Measurements from ENCODE around the gene P2RY13.

P2RY13 gene

DNA sequence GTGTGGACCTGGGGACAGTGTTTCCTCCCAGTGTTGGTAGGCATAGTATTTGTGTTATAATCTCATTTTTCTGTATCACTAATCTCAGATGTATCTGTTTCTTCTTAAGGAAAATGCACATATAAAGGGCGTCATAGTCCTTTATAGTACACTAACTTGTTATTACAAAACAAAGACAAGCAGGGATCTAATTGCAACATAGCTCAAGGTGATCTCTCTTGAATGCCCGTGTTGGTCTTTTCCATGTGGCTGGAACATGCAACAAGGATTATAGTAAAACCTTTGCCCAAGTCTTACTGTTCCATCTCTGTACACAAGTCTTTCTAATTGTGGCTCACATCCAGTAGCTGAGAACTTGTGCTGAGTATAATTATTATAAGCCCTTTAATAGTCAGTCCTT is 9.2 kb downstream of the P2RY13 start:
- no peak for DNase-seq (ENCODE audit: low read depth in 2 of 2)

- no peak for DNase-seq (ENCODE audit: low read depth in 2 of 2)
These were observed 9.7 kb downstream of the P2RY13 start for GRCh38 chr3:151319628-151320027.

DNA sequence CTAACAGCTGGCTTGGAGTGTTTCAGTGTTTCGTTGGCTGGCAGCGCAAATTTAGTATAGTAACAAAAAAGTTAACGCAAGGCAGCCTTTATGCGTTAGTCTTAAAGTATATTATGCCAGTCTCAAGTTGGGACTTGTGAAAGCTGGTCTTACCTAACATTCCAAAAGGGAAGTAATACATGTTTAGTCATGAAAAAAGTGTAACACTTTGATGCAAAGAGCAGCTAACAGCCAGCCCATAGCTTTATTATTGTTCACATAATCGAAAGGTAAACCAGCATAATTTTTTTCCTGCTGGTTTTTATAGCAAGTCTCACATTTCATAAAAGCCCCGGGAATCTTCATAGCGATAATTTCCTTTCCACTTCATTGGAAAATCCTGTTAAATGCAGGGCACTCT is 10.4 kb downstream of the P2RY13 start:
- no peak for DNase-seq (ENCODE audit: low read depth in 2 of 2)

DNA sequence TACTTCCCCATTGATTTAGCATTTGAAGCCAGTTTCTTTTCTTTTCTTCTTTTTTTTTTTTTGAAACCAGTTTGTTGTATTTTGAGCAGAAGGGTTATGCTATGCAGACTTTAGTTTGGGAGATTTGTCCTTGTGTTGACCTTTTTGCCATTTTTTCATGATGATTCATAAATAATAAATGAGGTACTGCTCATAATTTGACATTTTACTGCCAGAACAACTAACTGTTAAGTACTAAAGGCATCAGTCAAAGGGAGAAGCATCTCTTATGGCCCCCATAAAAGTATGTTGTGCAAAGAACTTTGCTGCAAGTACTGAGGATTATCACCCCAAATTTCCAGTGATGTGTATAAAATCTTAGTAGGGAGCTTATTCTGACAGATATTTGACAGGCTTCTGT is 11.0 kb downstream of the P2RY13 start:
- peak in 1 of 2 experiments; percentile 51 for DNase-seq (ENCODE audit: low read depth in 2 of 2)

- no peak for DNase-seq (ENCODE audit: low read depth in 2 of 2)
These were observed 12.9 kb downstream of the P2RY13 start, which contains the start of gene GPR87 for GRCh38 chr3:151316267-151316991. GPR87 (minus strand) TSS chr3:151316820; CDS start chr3:151300100, 16,720 bp downstream.

GRCh38 chr3:151315846-151316245 is 13.5 kb downstream of the P2RY13 start:
- no peak for DNase-seq (ENCODE audit: low read depth in 2 of 2)

- DNase-seq (ENCODE audit: low read depth in 2 of 2): no peak
These were observed 14.2 kb downstream of the P2RY13 start for GRCh38 chr3:151315136-151315535.

GRCh38 chr3:151314593-151314992 is 14.8 kb downstream of the P2RY13 start:
- no peak for DNase-seq (ENCODE audit: low read depth in 2 of 2)

DNA sequence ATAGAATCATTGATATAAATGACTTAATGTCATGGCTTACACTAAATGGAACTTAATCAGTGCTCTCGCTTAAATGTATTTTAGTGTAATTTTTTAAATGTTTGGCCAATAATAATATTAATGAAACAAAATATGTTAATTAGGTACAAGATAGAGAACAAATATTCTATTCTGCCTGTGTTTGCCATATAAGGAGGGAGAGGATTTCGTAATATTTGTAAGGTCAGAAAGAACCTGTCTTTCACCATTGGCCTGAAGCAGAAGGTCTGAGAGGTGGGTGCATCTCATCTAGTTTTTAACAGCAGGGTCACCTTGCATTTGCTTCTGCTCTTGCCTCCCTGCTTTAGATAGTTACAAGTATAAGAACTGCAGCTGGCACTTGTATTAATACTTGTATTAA is 15.2 kb downstream of the P2RY13 start:
- no peak for DNase-seq (ENCODE audit: low read depth in 2 of 2)

GRCh38 chr3:151312972-151313371 is 16.4 kb downstream of the P2RY13 start:
- no peak for DNase-seq (ENCODE audit: low read depth in 2 of 2)

DNA sequence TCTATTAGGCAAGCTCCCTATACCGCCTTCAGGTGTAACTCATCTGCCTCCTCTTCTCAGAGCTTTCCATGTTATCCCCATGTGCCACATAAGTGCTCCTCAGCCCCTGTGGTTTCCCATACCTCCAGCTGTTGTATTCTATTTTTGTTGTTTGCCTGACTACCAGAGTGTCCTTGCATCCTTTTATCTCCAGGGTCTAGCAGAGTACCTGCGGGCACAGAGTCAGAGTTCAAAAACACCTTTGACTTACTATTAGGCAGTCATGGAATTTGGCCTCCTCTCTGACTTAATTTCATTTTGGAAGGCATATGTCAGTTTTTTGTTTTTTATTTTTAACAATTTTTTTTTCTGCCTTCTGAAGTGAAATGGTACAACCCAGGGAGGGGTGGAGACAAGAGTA is 19.8 kb downstream of the P2RY13 start:
- no peak for DNase-seq (ENCODE audit: low read depth in 2 of 2)

- no peak for DNase-seq (ENCODE audit: low read depth in 2 of 2)
These were observed 21.5 kb downstream of the P2RY13 start for GRCh38 chr3:151307583-151308488.

- no peak for DNase-seq (ENCODE audit: low read depth in 2 of 2)
These were observed 22.2 kb downstream of the P2RY13 start for GRCh38 chr3:151307131-151307530.

GRCh38 chr3:151306168-151306810 is 23.1 kb downstream of the P2RY13 start:
- DNase-seq (ENCODE audit: low read depth in 2 of 2): no peak

- DNase-seq (ENCODE audit: low read depth in 2 of 2): no peak
These were observed 23.6 kb downstream of the P2RY13 start for GRCh38 chr3:151305775-151306151.

DNA sequence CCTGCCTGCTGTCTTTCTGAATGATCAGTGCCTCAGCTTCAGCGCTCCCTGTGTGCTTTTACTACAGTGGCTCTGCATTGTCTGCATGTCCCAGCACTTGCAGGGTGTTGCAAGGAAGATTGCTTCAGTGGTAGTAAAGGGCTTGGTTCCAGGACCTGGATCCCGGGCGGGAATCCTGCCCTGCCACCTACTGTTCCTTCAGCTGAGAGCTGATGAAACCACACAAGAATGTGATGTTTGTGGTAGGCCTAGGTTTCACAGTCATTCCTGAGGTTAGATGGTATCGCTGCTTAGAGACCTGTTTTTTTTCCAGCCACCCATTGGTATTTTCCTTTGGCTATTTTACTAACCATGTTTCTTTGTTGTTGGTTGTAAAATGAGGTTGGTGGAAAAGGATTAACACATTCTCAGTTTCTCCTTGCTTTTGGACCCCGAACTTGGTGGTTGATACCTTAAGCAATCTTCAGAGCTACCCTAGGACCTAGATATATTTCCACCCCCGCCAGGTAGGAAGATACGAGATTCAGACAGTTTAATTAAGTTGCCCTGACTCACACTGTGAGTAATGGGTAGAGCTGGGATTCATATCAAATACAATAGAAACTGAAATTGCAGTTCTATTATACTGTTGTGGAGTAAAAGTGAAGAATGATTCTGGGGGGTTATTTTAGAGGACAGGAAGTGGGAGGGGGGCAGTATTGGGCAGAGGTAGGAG is 24.1 kb downstream of the P2RY13 start:
- DNase-seq (ENCODE audit: low read depth in 2 of 2): peak; percentile 97

DNA sequence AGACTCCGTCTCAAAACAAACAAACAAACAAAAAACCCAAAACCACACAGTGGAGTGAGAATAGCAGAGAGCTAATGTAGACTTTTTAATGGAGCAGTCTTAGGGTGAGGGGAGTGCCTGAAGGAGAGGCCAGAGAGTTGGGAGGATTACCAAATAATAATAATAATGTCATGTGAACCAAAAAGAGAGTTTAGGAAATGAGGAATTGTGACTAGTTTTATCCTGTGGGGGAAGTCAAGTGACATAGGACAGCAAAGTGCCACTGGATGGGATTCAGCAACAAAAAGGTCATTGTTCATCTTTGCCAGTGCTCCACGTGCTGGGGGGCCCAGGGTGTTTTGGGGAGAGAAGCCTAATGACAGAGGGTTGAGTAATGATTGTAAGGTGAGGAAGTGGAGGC is 25.6 kb downstream of the P2RY13 start:
- DNase-seq (ENCODE audit: low read depth in 2 of 2): no peak

- peak in 1 of 2 experiments; percentile 62 for DNase-seq (ENCODE audit: low read depth in 2 of 2)
These were observed 27.6 kb downstream of the P2RY13 start for GRCh38 chr3:151301787-151302186.

GRCh38 chr3:151300539-151300938 is 28.8 kb downstream of the P2RY13 start:
- DNase-seq (ENCODE audit: low read depth in 2 of 2): no peak

DNA sequence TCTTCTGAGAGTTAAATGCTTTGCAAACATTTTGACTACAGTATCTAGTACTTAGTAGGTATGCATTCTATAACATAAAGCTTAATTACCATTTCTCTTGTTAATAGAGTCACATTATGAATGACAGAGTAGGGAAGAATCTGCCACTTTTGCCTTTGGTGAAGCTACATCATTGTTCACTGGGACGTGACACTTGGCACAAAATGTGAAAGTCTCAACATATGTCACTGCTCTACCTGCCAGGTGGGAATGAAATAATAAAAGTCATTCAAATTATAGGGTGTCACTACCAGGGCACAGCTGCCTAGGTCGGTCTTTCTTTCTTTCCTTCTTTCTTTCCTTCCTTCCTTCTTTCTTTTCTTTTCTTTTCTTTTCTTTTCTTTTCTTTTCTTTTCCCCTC is 30.3 kb downstream of the P2RY13 start:
- no peak for DNase-seq (ENCODE audit: low read depth in 2 of 2)

GRCh38 chr3:151297429-151297828 is 31.9 kb downstream of the P2RY13 start:
- DNase-seq (ENCODE audit: low read depth in 2 of 2): no peak

GRCh38 chr3:151296226-151296625 is 33.1 kb downstream of the P2RY13 start:
- DNase-seq (ENCODE audit: low read depth in 2 of 2): no peak

Data from fibroblast of skin of left quadriceps (primary cell).